Limb (tissue), 2 donors: ENCODE measurements around the gene CRYGB.
"Not testable (repeated sequence)": the region's sequence is repeated elsewhere in the genome, so short reads cannot be mapped to it uniquely, and the experiment has no call there.

Experiments used
- DNase-seq, 2 donors: peaks; one replicate each; pipeline ENCODE4 v3.0.0-alpha.2; 2016; ENCODE audit errors: extremely low spot score in 2 of 2

Gene CRYGB

DNA sequence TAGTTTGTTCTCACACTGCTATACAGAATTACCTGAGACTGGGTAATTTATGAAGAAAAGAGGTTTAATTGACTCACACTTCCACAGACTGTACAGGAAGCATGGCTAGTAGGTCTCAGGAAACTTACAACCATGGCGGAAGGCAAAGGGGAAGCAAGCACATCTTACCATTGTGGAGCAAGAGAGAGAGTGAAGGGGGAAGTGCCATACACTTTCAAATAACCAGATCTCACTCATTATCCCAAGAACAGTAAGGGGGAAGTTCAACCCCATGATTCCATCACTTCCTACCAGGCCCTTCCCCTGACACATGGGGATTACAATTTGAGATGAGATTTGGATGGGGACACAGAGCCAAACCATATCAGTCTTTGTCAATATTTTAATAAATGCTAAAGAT lies 5.0 kb upstream of the CRYGB start:
- DNase-seq = no peak

DNA sequence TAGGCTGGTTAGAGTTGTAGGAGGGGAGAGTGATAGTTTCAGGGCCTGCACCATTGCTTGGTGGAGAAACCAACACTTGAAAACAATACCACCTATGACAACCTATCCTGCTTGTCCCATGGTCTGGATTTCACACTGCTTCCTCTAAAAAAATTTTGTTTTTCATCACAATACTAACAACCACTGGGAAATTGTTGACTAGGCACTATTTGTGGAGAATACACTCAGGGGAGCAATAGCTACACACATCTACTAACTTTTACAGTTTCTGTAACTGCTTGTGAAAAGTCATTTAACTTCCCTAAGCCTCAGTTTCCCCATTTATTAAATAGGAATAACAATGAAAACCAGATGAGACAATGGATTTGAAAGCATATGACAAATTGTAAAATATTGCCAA lies 4.1 kb upstream of the CRYGB start:
- DNase-seq = no peak

DNA sequence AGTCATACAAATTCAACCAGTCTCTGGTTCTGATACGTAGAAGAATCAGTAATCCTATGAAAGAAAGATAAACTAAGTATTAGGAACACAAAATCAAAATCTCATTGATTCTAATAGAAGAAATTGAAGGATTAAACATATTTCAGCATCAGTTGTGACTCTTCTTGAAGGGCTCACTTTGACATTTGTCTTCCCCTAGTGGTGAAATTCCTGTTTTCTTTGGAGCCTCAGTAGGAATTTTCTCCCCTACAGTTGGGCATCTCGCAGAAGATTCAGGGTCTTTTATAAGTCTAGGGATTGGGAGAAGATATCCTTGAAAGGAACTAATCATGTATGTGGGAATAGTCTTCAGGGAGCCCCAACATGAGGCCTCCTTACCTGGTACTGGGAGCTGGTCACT lies 2.8 kb upstream of the CRYGB start:
- DNase-seq = no peak

DNA sequence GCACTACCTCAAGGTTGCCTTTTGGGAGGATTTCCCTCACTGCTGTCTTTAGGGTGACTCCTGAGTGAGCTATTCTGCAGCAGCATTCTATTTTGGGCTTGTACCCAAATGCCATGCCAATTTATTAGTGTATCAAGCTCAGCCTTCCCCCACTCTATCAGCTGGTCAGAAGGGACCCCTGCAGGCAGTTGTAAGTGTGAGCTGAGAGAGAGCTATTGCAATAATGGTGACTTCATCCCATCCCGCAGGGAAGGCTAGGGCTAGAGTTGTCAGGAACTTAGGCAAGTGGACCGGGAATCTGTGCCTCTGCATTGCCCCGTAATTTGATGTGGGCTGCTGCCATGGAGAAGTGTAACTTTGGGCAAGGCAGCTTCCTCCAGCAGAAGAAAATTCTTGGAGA lies 1.8 kb upstream of the CRYGB start:
- DNase-seq = no peak

DNA sequence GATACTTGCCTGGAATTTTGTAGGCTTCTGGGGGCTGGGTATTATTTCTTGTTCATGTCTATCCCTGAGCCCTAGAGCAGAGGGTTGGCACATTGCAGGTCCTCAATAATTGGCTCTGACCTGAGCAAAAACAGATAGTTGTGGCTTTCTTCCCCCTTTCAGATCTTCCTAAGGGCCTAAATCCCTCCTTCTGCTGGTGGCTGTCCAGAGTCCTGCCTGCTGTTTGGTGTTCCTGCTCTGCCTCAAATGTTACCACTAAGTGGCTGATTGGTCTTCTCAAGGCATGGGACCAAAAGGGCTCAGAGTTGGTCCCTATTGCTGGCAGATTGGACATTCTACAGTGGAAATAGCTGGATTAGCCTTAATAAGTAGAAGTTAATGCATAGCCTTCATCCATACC lies 1.1 kb upstream of the CRYGB start:
- DNase-seq = no peak

DNA sequence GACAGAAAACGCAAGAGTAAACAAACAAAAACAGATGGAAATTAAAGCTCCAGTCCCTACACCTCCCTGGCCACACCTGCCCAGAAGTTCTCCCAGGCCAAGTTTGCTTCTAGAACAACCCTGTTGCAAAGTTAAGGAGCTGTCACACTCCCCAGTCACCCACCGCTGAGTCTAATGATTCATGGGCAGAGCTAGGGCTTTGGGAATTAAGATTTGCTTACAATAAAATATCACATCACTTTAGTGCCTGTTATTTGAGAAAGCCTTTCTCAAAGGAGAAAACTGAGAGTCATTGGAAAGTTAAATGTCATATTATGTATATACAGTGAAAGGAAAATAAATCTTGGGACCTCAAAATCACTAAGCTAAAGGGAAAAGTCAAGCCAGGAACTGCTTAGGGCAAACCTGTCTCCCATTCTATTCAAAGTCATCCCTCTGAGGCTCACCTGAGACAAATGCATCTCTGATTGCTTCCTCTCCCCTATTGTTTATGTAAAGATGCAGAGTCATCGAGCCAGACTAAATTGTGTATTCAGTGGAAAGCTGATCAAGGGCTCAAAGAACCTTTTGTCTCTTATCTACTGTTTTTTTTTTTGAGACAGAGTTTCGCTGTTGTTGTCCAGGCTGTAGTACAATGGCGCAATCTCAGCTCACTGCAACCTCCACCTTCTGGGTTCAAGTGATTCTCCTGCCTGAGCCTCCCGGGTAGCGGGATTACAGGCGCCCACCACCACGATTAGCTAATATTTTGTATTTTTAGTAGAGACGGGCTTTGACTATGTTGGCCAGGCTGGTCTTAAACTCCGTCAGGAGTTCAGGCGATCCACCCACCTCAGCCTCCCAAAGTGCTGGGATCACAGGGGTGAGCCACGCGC lies 2.8 kb downstream of the CRYGB start:
- no peak for DNase-seq

GRCh38 chr2:208142240-208142924 lies 3.6 kb downstream of the CRYGB start:
- peak in 1 of 2 donors; percentile 51 for DNase-seq

DNA sequence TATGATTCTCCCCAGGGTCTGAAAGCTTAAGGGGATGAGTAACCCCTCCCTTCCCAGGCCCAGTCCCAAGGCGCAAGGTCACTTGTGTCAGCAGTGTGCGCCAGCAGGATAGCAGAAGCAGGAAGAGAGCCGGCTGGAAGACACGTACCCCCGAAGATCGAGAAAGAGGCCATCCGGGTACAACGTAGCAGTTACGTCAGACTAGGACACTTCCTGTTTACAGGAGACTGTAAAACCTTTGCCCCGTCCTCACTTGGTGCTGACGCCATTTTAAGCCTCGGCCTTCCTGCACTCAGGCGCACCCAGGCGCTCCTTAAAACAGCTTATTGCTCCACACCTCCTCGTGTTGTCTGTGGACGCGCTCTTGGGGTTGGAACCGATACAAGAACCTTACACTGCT lies 6.5 kb downstream of the CRYGB start:
- DNase-seq = no peak

DNA sequence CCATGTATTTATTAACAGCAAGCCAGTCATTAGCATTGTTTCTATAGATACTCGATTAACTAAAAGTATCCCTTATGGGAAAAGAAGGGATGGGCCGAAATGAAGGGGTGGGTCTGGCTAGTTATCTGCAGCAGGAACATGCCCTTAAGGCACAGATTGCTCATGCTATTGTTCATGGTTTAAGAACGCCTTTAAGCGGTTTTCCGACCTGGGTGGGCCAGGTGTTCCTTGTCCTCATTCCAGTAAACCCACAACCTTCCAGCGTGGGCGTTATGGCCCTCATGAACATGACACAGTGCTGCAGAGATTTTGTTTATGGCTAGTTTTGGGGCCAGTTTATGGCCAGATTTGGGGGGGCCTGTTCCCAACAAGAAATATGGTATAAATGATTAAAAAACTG lies 7.6 kb downstream of the CRYGB start:
- DNase-seq = not testable (repeated sequence)

DNA sequence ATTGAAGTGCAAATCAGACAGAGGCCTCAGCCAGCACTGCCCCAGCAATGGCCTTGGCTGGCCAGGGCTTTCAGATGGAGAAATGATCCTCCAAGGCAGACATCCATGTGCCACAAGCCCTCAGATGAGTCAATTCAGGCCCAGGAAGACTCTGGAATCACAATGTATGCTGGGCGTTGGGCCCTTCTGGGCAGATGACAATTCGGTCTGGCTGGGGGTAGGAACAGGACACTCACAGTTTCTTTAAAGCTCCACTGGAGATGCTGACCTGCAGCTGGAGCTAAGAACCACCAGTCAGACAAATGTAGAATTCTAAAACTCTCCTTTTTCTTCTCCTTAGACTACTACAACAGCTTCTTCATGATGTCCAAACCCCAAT lies 9.3 kb downstream of the CRYGB start:
- DNase-seq = no peak

GRCh38 chr2:208135794-208136715 lies 9.9 kb downstream of the CRYGB start:
- no peak for DNase-seq

- no peak for DNase-seq
Measured at GRCh38 chr2:208134928-208135586, 10.9 kb downstream of the CRYGB start.

DNA sequence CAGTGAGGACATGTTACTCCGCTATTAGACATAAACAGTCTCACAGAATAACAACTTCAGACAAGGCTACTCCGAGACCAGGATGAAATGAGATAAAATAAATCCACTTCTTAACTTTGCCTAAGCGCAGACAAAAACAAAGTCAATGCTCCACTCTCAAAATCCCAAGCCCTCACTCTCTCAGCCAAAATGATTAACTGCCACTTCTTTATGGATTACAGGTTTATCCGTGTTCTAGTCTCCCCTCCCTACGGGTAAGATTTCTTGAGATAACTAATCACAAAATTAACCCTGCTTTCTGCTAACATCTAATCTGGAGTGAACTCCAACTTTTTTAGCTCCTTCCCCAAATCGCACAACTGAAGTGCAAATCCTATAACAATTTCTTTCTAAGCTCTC lies 15.2 kb downstream of the CRYGB start:
- no peak for DNase-seq

- DNase-seq = no peak
Measured at GRCh38 chr2:208129744-208130711, 15.9 kb downstream of the CRYGB start, which contains the start of gene CRYGC. TSS of gene CRYGC (minus strand) at chr2:208129828. CDS start at chr2:208129792, 36 bp downstream.

DNA sequence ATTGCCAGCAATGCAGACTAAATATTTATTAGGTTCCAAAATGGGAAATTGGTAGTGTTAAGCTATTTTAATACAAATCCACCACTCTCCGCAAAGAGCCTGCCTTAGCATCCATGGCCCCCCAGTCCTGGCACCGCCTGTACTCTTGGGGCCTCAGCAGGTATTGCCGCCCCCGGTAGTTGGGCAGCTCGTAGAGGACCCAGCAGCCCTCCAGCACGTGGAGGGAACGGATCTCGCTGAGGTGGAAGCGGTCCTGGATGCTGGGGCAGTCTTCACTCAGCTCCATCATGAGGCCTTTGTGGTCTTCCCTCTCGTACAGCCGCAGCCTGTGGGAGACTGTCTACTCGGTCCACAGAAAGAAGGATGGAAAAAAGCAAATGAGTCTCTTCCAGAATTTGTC lies 17.8 kb downstream of the CRYGB start:
- DNase-seq = no peak

GRCh38 chr2:208127090-208127489 lies 18.9 kb downstream of the CRYGB start:
- no peak for DNase-seq

DNA sequence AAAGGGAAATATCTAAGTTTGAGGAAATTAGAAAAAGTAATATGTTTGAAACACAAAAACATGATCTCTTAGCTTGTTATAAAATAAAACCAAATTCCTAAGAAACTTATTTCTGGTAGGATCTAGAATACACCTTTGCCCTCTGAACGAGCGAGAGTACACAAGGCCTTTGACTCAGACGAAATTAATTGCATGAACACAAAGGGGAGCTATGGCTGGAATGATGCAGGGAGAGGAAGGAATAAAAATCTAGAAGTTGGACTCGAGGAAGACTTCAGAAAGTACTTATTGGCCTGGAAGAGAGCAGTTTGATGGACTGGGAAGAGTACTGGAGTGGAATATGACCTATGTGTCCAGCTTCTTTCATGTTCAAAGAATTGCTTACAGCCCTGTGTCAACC lies 20.7 kb downstream of the CRYGB start:
- no peak for DNase-seq

- DNase-seq = peak in 1 of 2 donors; percentile 66
Measured at GRCh38 chr2:208124013-208124715, 21.8 kb downstream of the CRYGB start, which contains the start of gene CRYGD. TSS of gene CRYGD (minus strand) at chr2:208124524. CDS start at chr2:208124473, 51 bp downstream.

- no peak for DNase-seq
Measured at GRCh38 chr2:208122248-208122647, 23.7 kb downstream of the CRYGB start.
